Right atrium auricular region (tissue), 2 donors: ENCODE data around the gene GPC3. TPM values are rescaled to one million over a fixed set of nuclear protein-coding genes. Genes with fewer than 3 reads are reported as not detected.

ENCODE experiments used
- DNase-seq: peaks from one replicate; pipeline ENCODE4 v3.0.0-alpha.2; 2019; ENCODE audit warnings: low spot score
- H3K27ac ChIP-seq, 2 donors: fragments of 200-600 bp; sonication (generic); 1 replicate in 1 of 2; 2 replicates in 1 of 2; pipeline ENCODE4 v1.5.1; 2016 to 2019
- H3K27me3 ChIP-seq, 2 donors: fragments of 200-600 bp; sonication (generic); one replicate each; pipeline versions ENCODE4 v1.5.1 to v1.6.0; 2017 to 2019
- H3K36me3 ChIP-seq: fragments of 200-600 bp; sonication (generic); one replicate; pipeline ENCODE4 v1.5.1; 2016
- H3K4me1 ChIP-seq, 2 donors: fragments of 200-600 bp; sonication (generic); one replicate each; pipeline versions ENCODE4 v1.5.1 to v1.6.0; 2017 to 2019
- H3K4me3 ChIP-seq, 2 donors: fragments of 200-600 bp; sonication (generic); 1 replicate in 1 of 2; 2 replicates in 1 of 2; pipeline ENCODE4 v1.5.1; 2017 to 2019; ENCODE audit warnings: mild to moderate bottlenecking in 1 of 2, moderate library complexity in 1 of 2
- H3K9me3 ChIP-seq, 2 donors: fragments of 200-600 bp; sonication (generic); one replicate each; pipeline ENCODE4 v1.5.1; 2019
- total RNA-seq, 2 donors: library from RNA; depleted of rRNA; stranded (reverse); fragments of >200 nt; gene quantifications; one replicate each; pipeline ENCODE4 v1.1.0, GENCODE V29; 2016
- TF ChIP-seq, protein P1 (sequence below), 2 donors: fragments of 200-600 bp; sonication (generic); IDR thresholded peaks; one replicate each; pipeline ENCODE4 v1.5.1; 2019; ENCODE audit warnings: antibody characterized with exemption in 2 of 2

The GPC3 gene
- total RNA-seq, 2 donors from 2014 or later = 3.5 to 18.6 TPM

- Histone ChIP-seq H3K9me3 (no peaks in the 10 kb centered on the region), H3K4me3 (no peak overlapping the region), H3K4me1 (no peaks in the 10 kb centered on the region), H3K27me3 (no peaks in the 10 kb centered on the region), H3K36me3 (no peaks in the 10 kb centered on the region), H3K27ac (no peak overlapping the region)
- DNase-seq = no peak
- TF ChIP-seq, protein P1, sequence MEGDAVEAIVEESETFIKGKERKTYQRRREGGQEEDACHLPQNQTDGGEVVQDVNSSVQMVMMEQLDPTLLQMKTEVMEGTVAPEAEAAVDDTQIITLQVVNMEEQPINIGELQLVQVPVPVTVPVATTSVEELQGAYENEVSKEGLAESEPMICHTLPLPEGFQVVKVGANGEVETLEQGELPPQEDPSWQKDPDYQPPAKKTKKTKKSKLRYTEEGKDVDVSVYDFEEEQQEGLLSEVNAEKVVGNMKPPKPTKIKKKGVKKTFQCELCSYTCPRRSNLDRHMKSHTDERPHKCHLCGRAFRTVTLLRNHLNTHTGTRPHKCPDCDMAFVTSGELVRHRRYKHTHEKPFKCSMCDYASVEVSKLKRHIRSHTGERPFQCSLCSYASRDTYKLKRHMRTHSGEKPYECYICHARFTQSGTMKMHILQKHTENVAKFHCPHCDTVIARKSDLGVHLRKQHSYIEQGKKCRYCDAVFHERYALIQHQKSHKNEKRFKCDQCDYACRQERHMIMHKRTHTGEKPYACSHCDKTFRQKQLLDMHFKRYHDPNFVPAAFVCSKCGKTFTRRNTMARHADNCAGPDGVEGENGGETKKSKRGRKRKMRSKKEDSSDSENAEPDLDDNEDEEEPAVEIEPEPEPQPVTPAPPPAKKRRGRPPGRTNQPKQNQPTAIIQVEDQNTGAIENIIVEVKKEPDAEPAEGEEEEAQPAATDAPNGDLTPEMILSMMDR (IDR thresholded peaks at IDR 0.05) = no peak
These were observed 38.4 kb downstream of the GPC3 start for GRCh38 chrX:133947022-133947421.

DNA sequence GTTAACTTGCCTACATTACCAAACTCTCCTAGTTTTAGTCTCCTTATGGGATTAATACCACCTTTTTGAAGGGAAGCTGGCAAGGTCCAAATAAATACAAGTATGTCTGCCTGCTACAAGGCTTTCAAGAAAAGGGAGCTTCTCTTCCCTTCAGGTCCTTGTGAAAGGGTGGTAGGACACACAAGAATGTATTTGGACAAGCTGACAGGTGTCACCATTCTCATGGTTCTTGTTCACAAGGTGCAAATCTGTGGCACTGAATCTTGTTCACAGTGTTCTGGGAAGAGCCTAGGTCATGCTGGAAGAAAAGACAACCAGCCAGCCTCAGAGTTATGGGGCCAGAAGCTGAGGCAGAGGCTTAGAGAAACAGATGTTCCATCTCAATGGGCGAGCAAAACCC lies 41.9 kb downstream of the GPC3 start:
- no peaks in the 10 kb centered on the region for H3K9me3 ChIP-seq
- DNase-seq = no peak
- no peaks in the 10 kb centered on the region for H3K4me1 ChIP-seq
- H3K27ac ChIP-seq = no peak overlapping the region
- H3K36me3 ChIP-seq = no peaks in the 10 kb centered on the region
- H3K4me3 ChIP-seq = no peak overlapping the region
- TF ChIP-seq, protein P1 (IDR thresholded peaks at IDR 0.05) = no peak
- no peaks in the 10 kb centered on the region for H3K27me3 ChIP-seq

GRCh38 chrX:133939655-133940302 lies 45.6 kb downstream of the GPC3 start:
- no peak overlapping the region for H3K4me3 ChIP-seq
- no peak overlapping the region for H3K27ac ChIP-seq
- no peaks in the 10 kb centered on the region for H3K27me3 ChIP-seq
- H3K36me3 ChIP-seq = no peaks in the 10 kb centered on the region
- TF ChIP-seq, protein P1 (IDR thresholded peaks at IDR 0.05) = no peak
- no peaks in the 10 kb centered on the region for H3K4me1 ChIP-seq
- DNase-seq = no peak
- H3K9me3 ChIP-seq = no peaks in the 10 kb centered on the region

DNA sequence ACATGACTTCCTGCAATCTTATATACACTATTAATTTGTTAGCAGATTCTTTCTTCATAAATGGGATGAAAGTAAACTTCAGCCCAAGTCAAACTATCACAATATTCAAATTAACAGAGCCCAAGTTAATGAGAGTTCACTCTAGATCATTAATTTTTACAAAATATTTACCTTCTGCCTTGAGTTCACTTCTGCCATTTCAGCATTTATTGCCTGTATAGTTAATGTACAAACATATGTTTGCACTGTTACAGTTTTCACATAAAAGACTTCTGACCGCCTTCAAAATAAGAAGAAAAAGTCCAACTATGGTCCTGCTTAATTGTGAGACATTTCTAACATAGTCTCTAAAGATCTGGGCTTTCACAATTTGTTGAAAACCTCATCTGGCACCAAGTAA lies 46.9 kb downstream of the GPC3 start:
- TF ChIP-seq, protein P1 (IDR thresholded peaks at IDR 0.05) = no peak
- H3K27ac ChIP-seq = no peak overlapping the region
- no peaks in the 10 kb centered on the region for H3K36me3 ChIP-seq
- DNase-seq = no peak
- H3K27me3 ChIP-seq = no peaks in the 10 kb centered on the region
- no peaks in the 10 kb centered on the region for H3K4me1 ChIP-seq
- H3K9me3 ChIP-seq = no peaks in the 10 kb centered on the region
- no peak overlapping the region for H3K4me3 ChIP-seq

GRCh38 chrX:133937022-133937421 lies 48.4 kb downstream of the GPC3 start:
- no peaks in the 10 kb centered on the region for H3K4me1 ChIP-seq
- no peak overlapping the region for H3K4me3 ChIP-seq
- H3K36me3 ChIP-seq = no peaks in the 10 kb centered on the region
- H3K9me3 ChIP-seq = no peaks in the 10 kb centered on the region
- TF ChIP-seq, protein P1 (IDR thresholded peaks at IDR 0.05) = no peak
- no peak for DNase-seq
- H3K27me3 ChIP-seq = no peaks in the 10 kb centered on the region
- H3K27ac ChIP-seq = no peak overlapping the region

DNA sequence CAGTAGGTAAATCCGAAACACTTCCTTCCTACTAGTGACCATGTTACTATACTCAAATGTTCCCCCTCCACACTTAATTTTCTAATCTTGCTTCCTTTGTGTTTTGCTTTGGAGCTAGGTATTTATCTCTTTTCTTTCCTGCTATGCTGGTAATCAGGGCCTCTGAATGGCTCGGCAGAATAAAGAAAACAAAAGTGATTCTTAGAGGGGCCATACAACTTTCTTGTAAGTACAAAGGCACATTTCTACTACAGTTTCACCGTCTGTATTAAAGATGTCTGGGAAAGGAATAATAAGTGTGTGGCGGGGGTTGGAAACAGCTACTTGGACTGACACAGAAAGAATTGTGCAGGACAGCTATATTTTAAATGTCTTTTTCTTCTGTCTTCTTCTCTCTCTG lies 50.3 kb downstream of the GPC3 start:
- DNase-seq = no peak
- TF ChIP-seq, protein P1 (IDR thresholded peaks at IDR 0.05) = no peak
- no peaks in the 10 kb centered on the region for H3K36me3 ChIP-seq
- H3K27me3 ChIP-seq = no peaks in the 10 kb centered on the region
- no peaks in the 10 kb centered on the region for H3K4me1 ChIP-seq
- H3K27ac ChIP-seq = no peak overlapping the region
- no peaks in the 10 kb centered on the region for H3K9me3 ChIP-seq
- H3K4me3 ChIP-seq = no peak overlapping the region
